ENCODE results near the gene ACOT8.
"Not testable (repeated sequence)": the region's sequence is repeated elsewhere in the genome, so short reads cannot be mapped to it uniquely, and the experiment has no call there.

The ACOT8 gene

GRCh38 chr20:45833883-45834796, 23.1 kb downstream of the ACOT8 start:
- DNase-seq (ENCODE audit: low read depth): peak; percentile 79
- H3K36me3 ChIP-seq (ENCODE audit: control insufficient read depth, insufficient read depth, low read length, severe bottlenecking): peaks cover 17% of the 10 kb centered on the region

GRCh38 chr20:45833030-45833882, 23.9 kb downstream of the ACOT8 start, which contains the start of gene SNX21:
Gene SNX21 (plus strand): TSS chr20:45833799. CDS start chr20:45833920, 121 bp downstream.
- peaks cover 40% of the 10 kb centered on the region for H3K4me1 ChIP-seq (ENCODE audit: control insufficient read depth, insufficient read depth, low read length)
- H3K9me3 ChIP-seq (ENCODE audit: control insufficient read depth, low read length): no peaks in the 10 kb centered on the region
- peaks cover 11% of the 10 kb centered on the region for H3K36me3 ChIP-seq (ENCODE audit: control insufficient read depth, insufficient read depth, low read length, severe bottlenecking)
- peak; percentile 93 for DNase-seq (ENCODE audit: low read depth)
- no peaks in the 10 kb centered on the region for H3K27me3 ChIP-seq (replicated peaks; ENCODE audit: control insufficient read depth, insufficient read depth, low read length)
- H3K9ac ChIP-seq (ENCODE audit: low read length): peak within 1 kb of the TSS; percentile 97
- H3K4me3 ChIP-seq (ENCODE audit: low read length): peak within 1 kb of the TSS; percentile 91

More at GRCh38 chr20:45833883-45834796, 23.1 kb downstream of the ACOT8 start:
- H3K4me3 ChIP-seq (ENCODE audit: low read length): peak overlapping the region; percentile 91
- no peaks in the 10 kb centered on the region for H3K27me3 ChIP-seq (replicated peaks; ENCODE audit: control insufficient read depth, insufficient read depth, low read length)
- peaks cover 34% of the 10 kb centered on the region for H3K4me1 ChIP-seq (ENCODE audit: control insufficient read depth, insufficient read depth, low read length)
- H3K9ac ChIP-seq (ENCODE audit: low read length): peak overlapping the region; percentile 97
- H3K9me3 ChIP-seq (ENCODE audit: control insufficient read depth, low read length): no peaks in the 10 kb centered on the region

- no peak for DNase-seq (ENCODE audit: low read depth)
- peak overlapping the region; percentile 91 for H3K4me3 ChIP-seq (ENCODE audit: low read length)
Observed at GRCh38 chr20:45832619-45833018, 24.6 kb downstream of the ACOT8 start.

GRCh38 chr20:45829673-45830106, 27.5 kb downstream of the ACOT8 start:
- not testable (repeated sequence) for H3K9ac ChIP-seq (ENCODE audit: low read length); H3K4me3 ChIP-seq (ENCODE audit: low read length); H3K9me3 ChIP-seq (ENCODE audit: control insufficient read depth, low read length); DNase-seq (ENCODE audit: low read depth); H3K27me3 ChIP-seq (replicated peaks; ENCODE audit: control insufficient read depth, insufficient read depth, low read length); H3K36me3 ChIP-seq (ENCODE audit: control insufficient read depth, insufficient read depth, low read length, severe bottlenecking)
- peaks cover 44% of the 10 kb centered on the region for H3K4me1 ChIP-seq (ENCODE audit: control insufficient read depth, insufficient read depth, low read length)

More at GRCh38 chr20:45832619-45833018, 24.6 kb downstream of the ACOT8 start:
- H3K36me3 ChIP-seq (ENCODE audit: control insufficient read depth, insufficient read depth, low read length, severe bottlenecking): peaks cover 8% of the 10 kb centered on the region
- peak overlapping the region; percentile 97 for H3K9ac ChIP-seq (ENCODE audit: low read length)
- no peaks in the 10 kb centered on the region for H3K9me3 ChIP-seq (ENCODE audit: control insufficient read depth, low read length)
- H3K27me3 ChIP-seq (replicated peaks; ENCODE audit: control insufficient read depth, insufficient read depth, low read length): no peaks in the 10 kb centered on the region
- H3K4me1 ChIP-seq (ENCODE audit: control insufficient read depth, insufficient read depth, low read length): peaks cover 44% of the 10 kb centered on the region

- H3K27me3 ChIP-seq (replicated peaks; ENCODE audit: control insufficient read depth, insufficient read depth, low read length): no peaks in the 10 kb centered on the region
- no peak overlapping the region for H3K4me3 ChIP-seq (ENCODE audit: low read length)
Observed at GRCh38 chr20:45828589-45828988, 28.6 kb downstream of the ACOT8 start.

GRCh38 chr20:45827712-45828111, 29.5 kb downstream of the ACOT8 start:
- Histone ChIP-seq H3K27me3 (replicated peaks; ENCODE audit: control insufficient read depth, insufficient read depth, low read length) (peaks cover 4% of the 10 kb centered on the region), H3K9ac (ENCODE audit: low read length) (no peak overlapping the region), H3K36me3 (ENCODE audit: control insufficient read depth, insufficient read depth, low read length, severe bottlenecking) (no peaks in the 10 kb centered on the region), H3K4me1 (ENCODE audit: control insufficient read depth, insufficient read depth, low read length) (peaks cover 46% of the 10 kb centered on the region), H3K4me3 (ENCODE audit: low read length) (no peak overlapping the region), H3K9me3 (ENCODE audit: control insufficient read depth, low read length) (no peaks in the 10 kb centered on the region)
- DNase-seq (ENCODE audit: low read depth): no peak

More at GRCh38 chr20:45828589-45828988, 28.6 kb downstream of the ACOT8 start:
- peak overlapping the region; percentile 71 for H3K9ac ChIP-seq (ENCODE audit: low read length)
- no peaks in the 10 kb centered on the region for H3K9me3 ChIP-seq (ENCODE audit: control insufficient read depth, low read length)
- peaks cover 45% of the 10 kb centered on the region for H3K4me1 ChIP-seq (ENCODE audit: control insufficient read depth, insufficient read depth, low read length)
- peak; percentile 38 for DNase-seq (ENCODE audit: low read depth)
- no peaks in the 10 kb centered on the region for H3K36me3 ChIP-seq (ENCODE audit: control insufficient read depth, insufficient read depth, low read length, severe bottlenecking)

GRCh38 chr20:45827030-45827652, 30.1 kb downstream of the ACOT8 start, which contains the start of gene TNNC2:
Gene TNNC2 (minus strand): TSS chr20:45827312. CDS start chr20:45827248, 64 bp downstream.
- peak within 1 kb of the TSS; percentile 71 for H3K9ac ChIP-seq (ENCODE audit: low read length)
- H3K27me3 ChIP-seq (replicated peaks; ENCODE audit: control insufficient read depth, insufficient read depth, low read length): peaks cover 4% of the 10 kb centered on the region

GRCh38 chr20:45826381-45827019, 30.7 kb downstream of the ACOT8 start:
- Histone ChIP-seq H3K9me3 (ENCODE audit: control insufficient read depth, low read length) (no peaks in the 10 kb centered on the region), H3K9ac (ENCODE audit: low read length) (peak overlapping the region; percentile 69), H3K27me3 (replicated peaks; ENCODE audit: control insufficient read depth, insufficient read depth, low read length) (peaks cover 7% of the 10 kb centered on the region), H3K4me1 (ENCODE audit: control insufficient read depth, insufficient read depth, low read length) (peaks cover 43% of the 10 kb centered on the region), H3K36me3 (ENCODE audit: control insufficient read depth, insufficient read depth, low read length, severe bottlenecking) (no peaks in the 10 kb centered on the region), H3K4me3 (ENCODE audit: low read length) (peak overlapping the region; percentile 1)
- DNase-seq (ENCODE audit: low read depth): peak; percentile 22

More at GRCh38 chr20:45827030-45827652, 30.1 kb downstream of the ACOT8 start, which contains the start of gene TNNC2:
- peaks cover 43% of the 10 kb centered on the region for H3K4me1 ChIP-seq (ENCODE audit: control insufficient read depth, insufficient read depth, low read length)
- H3K9me3 ChIP-seq (ENCODE audit: control insufficient read depth, low read length): no peaks in the 10 kb centered on the region
- peak within 1 kb of the TSS; percentile 1 for H3K4me3 ChIP-seq (ENCODE audit: low read length)
- no peak for DNase-seq (ENCODE audit: low read depth)
- H3K36me3 ChIP-seq (ENCODE audit: control insufficient read depth, insufficient read depth, low read length, severe bottlenecking): no peaks in the 10 kb centered on the region

GRCh38 chr20:45823949-45824835, 33.0 kb downstream of the ACOT8 start:
- Histone ChIP-seq H3K9me3 (ENCODE audit: control insufficient read depth, low read length) (no peaks in the 10 kb centered on the region), H3K36me3 (ENCODE audit: control insufficient read depth, insufficient read depth, low read length, severe bottlenecking) (no peaks in the 10 kb centered on the region), H3K27me3 (replicated peaks; ENCODE audit: control insufficient read depth, insufficient read depth, low read length) (peaks cover 7% of the 10 kb centered on the region), H3K9ac (ENCODE audit: low read length) (no peak overlapping the region), H3K4me1 (ENCODE audit: control insufficient read depth, insufficient read depth, low read length) (peaks cover 43% of the 10 kb centered on the region), H3K4me3 (ENCODE audit: low read length) (no peak overlapping the region)
- DNase-seq (ENCODE audit: low read depth): peak; percentile 49

Measured in adipocyte (in vitro differentiated cells).